SKM-1 treated with dmso at 0.1 percent for 144 hours (cell line): ENCODE measurements around the gene TMEM141.
"Not testable (repeated sequence)": the region's sequence is repeated elsewhere in the genome, so short reads cannot be mapped to it uniquely, and the experiment has no call there.

Source experiments
- DNase-seq: peaks from one replicate; lab custom pipeline; 2025; ENCODE audit not compliant: unreplicated experiment; lab: John Stamatoyannopoulos, UW

Gene TMEM141

GRCh38 chr9:136831002-136831719 is 40.0 kb downstream of the TMEM141 start:
- no peak for DNase-seq

DNA sequence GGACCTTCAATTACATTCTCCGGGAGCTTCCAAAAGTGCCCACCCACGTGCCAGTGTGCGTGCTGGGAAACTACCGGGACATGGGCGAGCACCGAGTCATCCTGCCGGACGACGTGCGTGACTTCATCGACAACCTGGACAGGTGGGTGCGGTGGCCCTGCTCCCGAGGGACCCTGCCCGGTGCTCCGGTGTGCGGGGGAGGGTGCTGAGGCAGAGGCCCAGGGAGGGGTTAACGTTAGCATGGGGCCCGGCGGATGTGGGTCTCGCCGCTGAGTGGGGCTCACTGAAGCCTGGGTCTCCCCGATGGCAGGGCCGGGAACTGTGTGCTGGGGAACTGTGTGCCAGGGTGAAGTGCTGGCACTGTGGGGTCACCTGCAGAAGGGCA is 40.6 kb downstream of the TMEM141 start:
- no peak for DNase-seq

- no peak for DNase-seq
These were observed 41.4 kb downstream of the TMEM141 start for GRCh38 chr9:136832581-136832980.

DNA sequence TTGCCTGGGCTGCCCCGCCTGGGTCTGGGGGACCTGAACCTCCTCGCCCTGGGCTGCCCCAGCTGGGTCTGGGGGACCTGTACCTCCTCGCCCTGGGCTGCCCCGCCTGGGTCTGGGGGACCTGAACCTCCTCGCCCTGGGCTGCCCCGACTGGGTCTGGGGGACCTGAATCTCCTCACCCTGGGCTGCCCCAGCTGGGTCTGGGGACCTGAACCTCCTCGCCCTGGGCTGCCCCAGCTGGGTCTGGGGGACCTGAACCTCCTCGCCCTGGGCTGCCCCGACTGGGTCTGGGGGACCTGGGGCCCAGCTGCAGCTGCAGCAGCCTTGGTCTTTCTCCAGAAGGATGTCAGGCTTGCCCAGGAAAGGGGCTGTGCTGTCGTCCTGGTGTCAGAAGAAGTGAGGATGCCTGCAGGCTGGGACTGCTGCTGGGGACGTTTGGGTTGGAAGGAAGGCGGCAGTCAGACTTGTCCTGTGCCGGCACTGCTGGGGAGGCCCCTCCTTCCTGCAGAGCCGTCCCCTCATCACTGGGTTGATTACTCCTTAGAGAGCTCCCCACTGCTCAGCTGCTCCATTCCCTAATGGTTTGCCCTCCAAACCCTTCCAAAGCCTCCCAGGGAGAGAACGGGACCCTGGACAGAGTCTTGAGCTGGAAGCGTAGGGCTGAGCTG is 42.4 kb downstream of the TMEM141 start:
- not testable (repeated sequence) for DNase-seq

GRCh38 chr9:136835162-136835931 is 44.2 kb downstream of the TMEM141 start:
- DNase-seq = no peak

- DNase-seq = no peak
These were observed 45.1 kb downstream of the TMEM141 start for GRCh38 chr9:136835932-136836904.

DNA sequence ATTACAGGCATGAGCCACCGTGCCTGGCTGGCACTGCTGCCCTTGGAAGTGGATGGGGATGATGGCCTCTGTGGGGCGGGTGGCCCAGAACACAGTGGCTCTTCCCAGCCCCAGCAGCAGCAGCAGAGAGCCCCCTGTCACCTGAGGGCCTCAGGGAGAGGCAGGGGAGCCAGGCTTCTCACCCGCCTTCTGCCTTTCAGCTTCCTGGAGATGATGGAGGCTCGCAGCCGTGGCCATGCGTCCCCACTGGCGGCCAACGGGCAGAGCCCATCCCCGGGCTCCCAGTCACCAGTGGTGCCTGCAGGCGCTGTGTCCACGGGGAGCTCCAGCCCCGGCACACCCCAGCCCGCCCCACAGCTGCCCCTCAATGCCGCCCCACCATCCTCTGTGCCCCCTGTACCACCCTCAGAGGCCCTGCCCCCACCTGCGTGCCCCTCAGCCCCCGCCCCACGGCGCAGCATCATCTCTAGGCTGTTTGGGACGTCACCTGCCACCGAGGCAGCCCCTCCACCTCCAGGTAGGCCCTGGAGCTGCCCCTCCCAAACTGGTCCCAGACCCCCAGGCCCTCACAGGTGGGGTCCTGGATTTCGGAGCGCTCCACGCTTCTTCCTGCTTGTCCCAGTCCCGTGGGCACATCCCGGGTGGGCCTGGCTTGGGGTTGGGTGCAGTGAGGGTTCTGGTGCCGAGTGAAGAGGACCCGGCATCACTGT is 46.2 kb downstream of the TMEM141 start:
- DNase-seq = no peak

DNA sequence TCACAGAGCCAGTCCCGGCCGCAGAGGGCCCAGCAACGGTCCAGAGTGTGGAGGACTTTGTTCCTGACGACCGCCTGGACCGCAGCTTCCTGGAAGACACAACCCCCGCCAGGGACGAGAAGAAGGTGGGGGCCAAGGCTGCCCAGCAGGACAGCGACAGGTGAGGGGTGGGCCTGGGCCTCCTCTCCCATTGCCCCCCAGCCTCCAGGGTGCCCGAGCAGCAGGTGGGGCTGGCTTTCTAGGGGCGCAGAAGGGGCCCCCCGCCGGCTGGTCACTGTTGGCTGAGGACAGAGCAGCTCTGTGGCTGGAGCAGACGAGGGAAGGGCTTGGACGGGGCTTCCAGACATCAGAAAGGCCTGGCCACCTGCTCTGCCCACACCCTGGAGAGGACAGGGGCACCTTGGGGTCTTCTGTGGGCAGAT is 46.7 kb downstream of the TMEM141 start:
- DNase-seq = not testable (repeated sequence)

DNA sequence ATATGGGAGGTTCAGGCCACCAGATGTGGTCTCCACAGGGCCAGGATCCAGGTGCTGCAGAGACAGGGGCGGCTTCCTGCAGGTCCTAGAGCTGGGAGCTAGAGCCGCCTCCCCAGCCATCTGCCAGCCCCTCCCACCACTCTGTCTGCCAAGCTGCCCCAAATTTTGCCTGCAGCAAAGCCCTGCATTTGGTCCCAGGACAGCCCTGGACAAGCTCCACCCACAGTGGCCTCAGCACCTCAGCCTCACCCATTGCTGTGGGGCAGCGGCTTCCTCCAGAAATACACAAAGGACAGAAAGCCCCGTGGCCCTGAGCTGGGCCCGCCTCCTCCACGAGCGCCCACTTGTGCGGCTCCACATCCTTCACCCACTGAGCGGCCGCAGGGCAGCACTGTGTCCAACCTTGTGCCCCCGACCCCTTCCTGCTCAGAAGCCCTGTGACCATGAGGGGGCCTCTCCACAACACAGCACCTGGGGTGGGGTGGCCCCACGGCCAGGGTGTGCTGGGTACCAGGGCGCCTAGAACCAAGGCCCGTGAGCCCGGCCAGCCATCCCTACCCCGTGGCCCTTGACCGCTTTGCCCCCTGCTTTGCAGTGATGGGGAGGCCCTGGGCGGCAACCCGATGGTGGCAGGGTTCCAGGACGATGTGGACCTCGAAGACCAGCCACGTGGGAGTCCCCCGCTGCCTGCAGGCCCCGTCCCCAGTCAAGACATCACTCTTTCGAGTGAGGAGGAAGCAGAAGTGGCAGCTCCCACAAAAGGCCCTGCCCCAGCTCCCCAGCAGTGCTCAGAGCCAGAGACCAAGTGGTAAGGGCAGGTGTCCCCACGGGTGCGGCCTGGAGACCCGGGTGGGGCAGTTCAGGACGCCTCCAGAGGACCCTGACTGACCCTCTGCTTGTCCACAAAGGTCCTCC is 47.4 kb downstream of the TMEM141 start:
- no peak for DNase-seq

DNA sequence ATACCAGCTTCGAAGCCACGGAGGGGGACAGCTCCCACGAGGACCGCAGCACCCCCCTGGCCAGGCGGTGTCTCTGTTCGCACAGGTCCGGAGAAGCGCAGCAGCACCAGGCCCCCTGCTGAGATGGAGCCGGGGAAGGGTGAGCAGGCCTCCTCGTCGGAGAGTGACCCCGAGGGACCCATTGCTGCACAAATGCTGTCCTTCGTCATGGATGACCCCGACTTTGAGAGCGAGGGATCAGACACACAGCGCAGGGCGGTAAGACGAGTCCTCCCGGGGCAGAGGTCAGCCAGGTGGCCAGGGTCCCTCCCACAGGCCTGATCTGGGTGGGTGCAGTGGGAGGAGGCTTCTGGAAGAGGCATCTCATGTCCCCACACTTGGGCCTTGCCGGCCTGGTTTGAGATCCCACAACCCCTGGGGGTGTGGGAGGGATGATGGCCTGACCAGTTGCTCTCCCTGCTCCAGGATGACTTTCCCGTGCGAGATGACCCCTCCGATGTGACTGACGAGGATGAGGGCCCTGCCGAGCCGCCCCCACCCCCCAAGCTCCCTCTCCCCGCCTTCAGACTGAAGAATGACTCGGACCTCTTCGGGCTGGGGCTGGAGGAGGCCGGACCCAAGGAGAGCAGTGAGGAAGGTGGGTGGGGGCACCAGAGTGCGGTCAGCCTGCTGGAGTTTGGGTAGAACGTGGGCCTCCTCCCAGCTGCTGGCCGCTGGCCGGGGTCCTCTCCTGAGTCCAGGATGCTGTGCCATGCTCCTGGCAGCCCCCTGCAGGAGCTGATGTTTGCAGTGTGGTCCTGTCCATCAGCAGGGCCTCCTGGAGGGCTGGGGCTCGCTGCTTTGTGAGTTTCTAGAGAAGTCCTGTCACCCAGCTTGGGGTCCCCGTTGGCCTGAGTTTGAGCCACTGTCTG is 48.3 kb downstream of the TMEM141 start:
- DNase-seq = no peak

GRCh38 chr9:136840140-136840876 is 49.2 kb downstream of the TMEM141 start:
- DNase-seq = no peak

DNA sequence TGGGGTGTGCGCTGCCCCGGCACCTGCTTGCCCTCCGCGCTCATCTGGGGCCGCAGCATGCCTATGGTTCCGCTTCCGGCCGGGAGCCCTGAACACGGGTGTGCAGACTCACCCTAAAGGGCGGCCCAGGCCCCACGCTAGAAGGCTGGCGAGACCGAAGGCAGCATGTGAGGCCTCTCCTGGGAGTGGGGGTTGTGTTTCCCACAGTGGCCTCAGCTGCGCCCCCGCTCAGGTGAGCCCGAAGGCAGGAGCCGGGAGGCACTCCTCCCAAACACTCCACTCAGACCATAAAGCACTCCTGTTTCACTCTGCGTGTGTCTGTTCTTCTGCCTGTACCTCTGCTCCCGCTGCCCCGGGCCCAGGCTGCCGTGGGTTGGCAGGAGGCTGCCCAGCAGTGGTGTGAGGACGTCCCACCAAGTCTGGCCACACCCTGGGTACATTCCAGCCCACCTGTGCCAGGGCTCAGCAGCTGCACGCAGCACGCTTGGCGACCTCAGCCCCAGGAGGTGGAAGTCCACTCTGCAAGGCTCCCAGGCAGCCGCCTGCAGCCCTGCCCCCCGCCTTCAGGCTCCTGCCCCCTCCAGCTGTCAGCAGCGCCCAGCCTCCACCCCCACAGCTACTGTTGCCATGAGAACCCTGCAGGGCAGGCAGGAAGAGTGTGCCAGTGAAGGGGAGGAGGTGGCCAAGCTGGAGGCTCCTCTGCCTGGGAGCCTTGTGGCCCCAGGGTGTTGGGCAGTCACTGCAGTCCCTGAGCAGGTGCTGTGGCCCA is 49.9 kb downstream of the TMEM141 start:
- DNase-seq = no peak

GRCh38 chr9:136841646-136842379 is 50.7 kb downstream of the TMEM141 start:
- DNase-seq = not testable (repeated sequence)

GRCh38 chr9:136842380-136842948 is 51.3 kb downstream of the TMEM141 start, which contains the start of gene AJM1:
Gene AJM1 (plus strand): TSS chr9:136842478. CDS start chr9:136844415, 1,937 bp downstream.
- peak; percentile 67 for DNase-seq
